CD4-positive, alpha-beta T cell (primary cell): ENCODE results near the gene SH3GLB2. TPM values are rescaled to one million over a fixed set of nuclear protein-coding genes. Genes with fewer than 3 reads are reported as not detected.
A peak's percentile ranks its signal among the peaks of the same experiment; 100 is the strongest.

ENCODE experiments used
- ATAC-seq: fragments of 200-7000 bp; cut with Tn5 transposase; one replicate; pipeline ENCODE4 v1.10.0; 2022; ENCODE audit warnings: mild to moderate bottlenecking; ENCODE audit not compliant: poor library complexity
- CTCF ChIA-PET: fragments of 350-600 bp; sonication (Branson Sonifier 250); formaldehyde crosslinking; loops from one replicate; lab custom pipeline; 2021; ENCODE audit warnings: antibody characterized with exemption, inconsistent platforms; lab: Charles Lee
- POLR2A ChIA-PET: fragments of 350-600 bp; sonication (Branson Sonifier 250); formaldehyde crosslinking; loops from one replicate; lab custom pipeline; 2021; ENCODE audit warnings: antibody characterized with exemption, inconsistent platforms; lab: Charles Lee
- DNase-seq, 14 experiments: peaks; one replicate each; pipeline ENCODE4 v3.0.0-alpha.2; 2013 to 2020; ENCODE audit warnings: mixed read lengths in 2 of 14
- H3K27ac ChIP-seq, 2 donors: one replicate each; pipeline versions ENCODE4 v1.5.1 to v1.7.0; 2013; ENCODE audit warnings: low read length in 2 of 2, low read depth in 1 of 2, mild to moderate bottlenecking in 1 of 2
- H3K27me3 ChIP-seq, 2 experiments: 1 replicate in 1 of 2; 2 replicates in 1 of 2; pipeline versions ENCODE4 v1.6.1 to v1.7.0; 2013; ENCODE audit warnings: low read length in 2 of 2, control low read depth in 1 of 2, mild to moderate bottlenecking in 1 of 2, moderate library complexity in 1 of 2; ENCODE audit not compliant: insufficient read depth in 2 of 2, control insufficient read depth in 1 of 2
- H3K36me3 ChIP-seq: one replicate; pipeline ENCODE4 v1.6.1; 2013; ENCODE audit warnings: low read length, control low read depth; ENCODE audit not compliant: insufficient read depth
- H3K4me1 ChIP-seq: one replicate; pipeline ENCODE4 v1.6.1; 2013; ENCODE audit warnings: low read length, control low read depth; ENCODE audit not compliant: insufficient read depth
- H3K4me3 ChIP-seq: one replicate; pipeline ENCODE4 v1.5.1; 2013; ENCODE audit warnings: mild to moderate bottlenecking, low read length, moderate library complexity
- H3K9me3 ChIP-seq, 2 experiments: 1 replicate in 1 of 2; 2 replicates in 1 of 2; pipeline versions ENCODE4 v1.6.1 to v1.7.0; 2013; ENCODE audit warnings: low read length in 2 of 2, mild to moderate bottlenecking in 2 of 2, control low read depth in 1 of 2, moderate library complexity in 1 of 2; ENCODE audit not compliant: control insufficient read depth in 1 of 2, insufficient read depth in 1 of 2
- H3K27ac Mint-ChIP-seq: one replicate; pipeline ENCODE4 v1.8.0; 2020; ENCODE audit warnings: mixed read lengths
- H3K27me3 Mint-ChIP-seq: one replicate; pipeline ENCODE4 v1.8.0; 2021; ENCODE audit warnings: mixed read lengths
- H3K36me3 Mint-ChIP-seq: one replicate; pipeline ENCODE4 v1.8.0; 2021; ENCODE audit warnings: low read depth, mixed read lengths
- H3K4me1 Mint-ChIP-seq: one replicate; pipeline ENCODE4 v1.8.0; 2021; ENCODE audit warnings: low read depth, mixed read lengths
- H3K4me3 Mint-ChIP-seq: one replicate; pipeline ENCODE4 v1.8.0; 2020; ENCODE audit warnings: mild to moderate bottlenecking, mixed read lengths
- H3K9me3 Mint-ChIP-seq: one replicate; pipeline ENCODE4 v1.8.0; 2020; ENCODE audit warnings: mixed read lengths
- intact Hi-C, 2 experiments: fragments of 100-400 bp; cut with DNase I in 1 of 2; cut with micrococcal nuclease in 1 of 2; formaldehyde crosslinking; loops; one replicate each; pipeline versions ENCODE4 v1.15.1 to v1.9.0; 2023 to 2025; cut with DNase I, micrococcal nuclease
- total RNA-seq, 174 experiments: library from RNA in 2 of 174; stranded (reverse) in 2 of 174; gene quantifications; one replicate each; pipeline ENCODE4 v1.2.3 and lab custom pipeline; 2021 to 2026
- TF ChIP-seq, protein P1 (sequence below): fragments of 200-600 bp; IDR thresholded peaks from one replicate; pipeline ENCODE4 v1.8.0; 2022; ENCODE audit warnings: antibody characterized with exemption, mild to moderate bottlenecking

SH3GLB2 gene
- total RNA-seq, 2 experiments from 2014 or later, result 65.6 to 69.1 TPM

DNA sequence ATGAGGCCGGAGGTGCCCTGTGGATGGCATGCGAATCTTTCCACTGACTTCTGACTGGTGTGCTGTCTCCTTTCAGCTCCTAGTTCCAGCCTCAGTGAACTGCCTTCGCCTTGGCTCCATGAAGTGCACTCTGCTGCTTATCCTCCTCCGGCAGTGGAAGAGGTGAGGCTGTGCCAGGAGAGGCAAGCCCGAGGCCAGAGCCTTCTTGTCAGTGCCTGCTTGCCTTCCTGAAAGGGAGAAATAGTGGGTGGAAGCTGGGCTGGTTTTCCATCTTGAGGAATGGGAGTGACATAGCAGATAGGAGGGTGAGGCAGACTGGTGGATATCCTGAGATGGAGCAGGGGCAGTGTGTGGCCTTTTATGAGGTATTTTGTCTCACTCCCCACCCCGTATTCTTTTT is 29.7 kb downstream of the SH3GLB2 start:
- H3K9me3 ChIP-seq, result no peaks in the 10 kb centered on the region
- H3K27me3 Mint-ChIP-seq, result no peaks in the 10 kb centered on the region
- ChIA-PET CTCF (no interaction called here), POLR2A (interaction anchor here (0.6 to 0.7 kb wide), 2 partner anchors 20 to 226 kb away, joined by 3 read pairs; no protein-coding TSS in a partner anchor)
- H3K4me1 Mint-ChIP-seq, result peaks cover 19% of the 10 kb centered on the region
- TF ChIP-seq, protein P1, sequence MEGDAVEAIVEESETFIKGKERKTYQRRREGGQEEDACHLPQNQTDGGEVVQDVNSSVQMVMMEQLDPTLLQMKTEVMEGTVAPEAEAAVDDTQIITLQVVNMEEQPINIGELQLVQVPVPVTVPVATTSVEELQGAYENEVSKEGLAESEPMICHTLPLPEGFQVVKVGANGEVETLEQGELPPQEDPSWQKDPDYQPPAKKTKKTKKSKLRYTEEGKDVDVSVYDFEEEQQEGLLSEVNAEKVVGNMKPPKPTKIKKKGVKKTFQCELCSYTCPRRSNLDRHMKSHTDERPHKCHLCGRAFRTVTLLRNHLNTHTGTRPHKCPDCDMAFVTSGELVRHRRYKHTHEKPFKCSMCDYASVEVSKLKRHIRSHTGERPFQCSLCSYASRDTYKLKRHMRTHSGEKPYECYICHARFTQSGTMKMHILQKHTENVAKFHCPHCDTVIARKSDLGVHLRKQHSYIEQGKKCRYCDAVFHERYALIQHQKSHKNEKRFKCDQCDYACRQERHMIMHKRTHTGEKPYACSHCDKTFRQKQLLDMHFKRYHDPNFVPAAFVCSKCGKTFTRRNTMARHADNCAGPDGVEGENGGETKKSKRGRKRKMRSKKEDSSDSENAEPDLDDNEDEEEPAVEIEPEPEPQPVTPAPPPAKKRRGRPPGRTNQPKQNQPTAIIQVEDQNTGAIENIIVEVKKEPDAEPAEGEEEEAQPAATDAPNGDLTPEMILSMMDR, result no peak
- peaks cover 7% of the 10 kb centered on the region for H3K4me1 ChIP-seq
- H3K36me3 ChIP-seq, result peaks cover 90% of the 10 kb centered on the region
- no peak overlapping the region for H3K27ac Mint-ChIP-seq
- H3K27ac ChIP-seq, result no peak overlapping the region
- intact Hi-C loops, result no loop called here
- no peaks in the 10 kb centered on the region for H3K27me3 ChIP-seq
- DNase-seq, result no peak
- ATAC-seq, result no peak
- peaks cover 100% of the 10 kb centered on the region for H3K36me3 Mint-ChIP-seq
- no peak overlapping the region for H3K4me3 ChIP-seq
- no peaks in the 10 kb centered on the region for H3K9me3 Mint-ChIP-seq
- no peak overlapping the region for H3K4me3 Mint-ChIP-seq

DNA sequence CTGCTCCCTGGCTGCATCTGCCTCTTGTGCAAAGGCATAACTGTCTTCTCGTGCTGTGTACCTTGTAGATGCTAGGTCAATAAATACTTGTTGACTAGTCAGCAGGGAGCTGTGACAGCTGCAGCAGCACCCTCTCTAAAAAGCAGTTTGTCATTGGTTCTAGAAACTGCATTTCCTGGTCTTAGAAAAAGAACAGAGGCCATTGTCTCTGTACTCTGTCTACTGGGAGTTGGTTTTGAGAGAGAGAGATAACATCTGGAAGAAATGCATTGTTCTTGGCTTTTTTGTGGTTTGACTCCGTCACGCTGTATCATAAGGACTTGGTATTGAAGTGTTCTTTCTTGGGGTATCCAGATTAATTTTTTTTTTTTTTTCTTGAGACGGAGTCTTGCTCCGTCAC is 32.3 kb downstream of the SH3GLB2 start:
- TF ChIP-seq, protein P1, result no peak
- DNase-seq, result peak in 1 of 14 experiments; percentile 22
- Mint-ChIP-seq H3K4me1 (peaks cover 19% of the 10 kb centered on the region), H3K27me3 (no peaks in the 10 kb centered on the region), H3K27ac (peak overlapping the region; percentile 77), H3K36me3 (peaks cover 89% of the 10 kb centered on the region), H3K9me3 (no peaks in the 10 kb centered on the region), H3K4me3 (no peak overlapping the region)
- ChIA-PET CTCF (no interaction called here), POLR2A (no interaction called here)
- H3K27me3 ChIP-seq, result no peaks in the 10 kb centered on the region
- intact Hi-C loops, result no loop called here
- H3K9me3 ChIP-seq, result no peaks in the 10 kb centered on the region
- no peak overlapping the region for H3K27ac ChIP-seq
- peak; percentile 46 for ATAC-seq
- H3K36me3 ChIP-seq, result peaks cover 86% of the 10 kb centered on the region
- H3K4me3 ChIP-seq, result no peak overlapping the region
- H3K4me1 ChIP-seq, result peaks cover 7% of the 10 kb centered on the region

DNA sequence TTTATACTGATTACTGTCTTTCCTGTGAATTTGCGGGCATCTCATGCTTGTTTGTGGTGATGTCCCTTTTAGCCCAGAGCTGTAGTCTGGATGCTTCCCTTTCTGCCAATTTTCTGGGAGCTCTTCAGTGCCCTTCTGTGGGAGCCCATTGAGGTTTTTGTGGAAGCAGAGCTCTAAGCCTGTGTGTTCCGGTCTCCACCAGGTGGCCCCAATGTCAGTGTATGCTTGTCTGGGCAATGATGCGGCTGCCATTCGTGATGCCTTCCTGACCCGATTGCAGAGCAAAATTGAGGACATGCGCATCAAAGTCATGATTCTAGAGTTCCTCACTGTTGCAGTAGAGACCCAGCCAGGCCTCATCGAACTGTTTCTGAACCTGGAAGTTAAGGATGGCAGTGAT is 35.1 kb downstream of the SH3GLB2 start:
- ChIA-PET CTCF (no interaction called here), POLR2A (no interaction called here)
- TF ChIP-seq, protein P1, result no peak
- H3K9me3 Mint-ChIP-seq, result no peaks in the 10 kb centered on the region
- no peak overlapping the region for H3K27ac Mint-ChIP-seq
- H3K27me3 Mint-ChIP-seq, result no peaks in the 10 kb centered on the region
- Histone ChIP-seq H3K27ac (no peak overlapping the region), H3K4me3 (no peak overlapping the region), H3K36me3 (peaks cover 79% of the 10 kb centered on the region), H3K9me3 (no peaks in the 10 kb centered on the region), H3K4me1 (peaks cover 7% of the 10 kb centered on the region), H3K27me3 (no peaks in the 10 kb centered on the region)
- H3K4me1 Mint-ChIP-seq, result peaks cover 19% of the 10 kb centered on the region
- intact Hi-C loops, result no loop called here
- peak in 1 of 14 experiments; percentile 15 for DNase-seq
- no peak overlapping the region for H3K4me3 Mint-ChIP-seq
- peaks cover 77% of the 10 kb centered on the region for H3K36me3 Mint-ChIP-seq
- ATAC-seq, result no peak
